ENCODE results near the gene NCBP2L. TPM values are rescaled to one million over a fixed set of nuclear protein-coding genes. Genes with fewer than 3 reads are reported as not detected.

NCBP2L gene
- total RNA-seq, 1 experiment from 2014 or later = 0.20 TPM

GRCh38 chrX:107728371-107729099 is 49.0 kb upstream of the NCBP2L start:
- H3K27ac Mint-ChIP-seq = no peak overlapping the region
- no peaks in the 10 kb centered on the region for H3K27me3 Mint-ChIP-seq (ENCODE audit: low read depth)
- H3K4me1 Mint-ChIP-seq = peaks cover 54% of the 10 kb centered on the region
- no peaks in the 10 kb centered on the region for H3K36me3 Mint-ChIP-seq
- H3K9me3 Mint-ChIP-seq = no peaks in the 10 kb centered on the region
- DNase-seq (ENCODE audit: low spot score) (no peak), ATAC-seq (no peak)
- ChIA-PET POLR2A (interaction anchor here (0.5 to 2.6 kb wide), 3 partner anchors 12 to 55 kb away, joined by 3 to 10 read pairs (median 3); no protein-coding TSS in a partner anchor), CTCF (interaction anchor here (1.1 to 4.2 kb wide), 9 partner anchors 11 to 74 kb away, joined by 4 to 49 read pairs (median 6); partner anchors contain the start of genes NCBP2L and TSC22D3)
- TF ChIP-seq FOXP1 (CRISPR knock-in tag; IDR thresholded peaks at IDR 0.05; ENCODE audit: borderline replicate concordance) = no peak
- no peak for TF ChIP-seq ZNF219 (CRISPR knock-in tag; IDR thresholded peaks at IDR 0.05; ENCODE audit: borderline replicate concordance)
- TF ChIP-seq ZNF532 (CRISPR knock-in tag; IDR thresholded peaks at IDR 0.05; ENCODE audit: borderline replicate concordance) = no peak
- no peak for TF ChIP-seq NR3C1 (CRISPR knock-in tag; conservative IDR thresholded peaks at IDR 0.05; ENCODE audit: low read depth)
- TF ChIP-seq AFF4 (CRISPR knock-in tag; IDR thresholded peaks at IDR 0.05; ENCODE audit: borderline replicate concordance) = no peak
- TF ChIP-seq EMX1 (CRISPR knock-in tag; IDR thresholded peaks at IDR 0.05) = no peak
- TF ChIP-seq ZNF425 (CRISPR knock-in tag; conservative IDR thresholded peaks at IDR 0.05) = no peak
- TF ChIP-seq AR (CRISPR knock-in tag; IDR thresholded peaks at IDR 0.05) = no peak
- no peak for TF ChIP-seq E2F5 (CRISPR knock-in tag; IDR thresholded peaks at IDR 0.05)
- no peak for TF ChIP-seq CBFB (CRISPR knock-in tag; IDR thresholded peaks at IDR 0.05; ENCODE audit: low read depth)
- no peak for TF ChIP-seq ZNF263 (CRISPR knock-in tag; IDR thresholded peaks at IDR 0.05; ENCODE audit: low read depth)
- TF ChIP-seq ZMAT4 (CRISPR knock-in tag; IDR thresholded peaks at IDR 0.05) = no peak
- TF ChIP-seq KAT7 (CRISPR knock-in tag; IDR thresholded peaks at IDR 0.05; ENCODE audit: borderline replicate concordance) = no peak
- TF ChIP-seq ZNF317 (CRISPR knock-in tag; IDR thresholded peaks at IDR 0.05; ENCODE audit: borderline replicate concordance, low read depth) = no peak
- TF ChIP-seq GRHL2 (CRISPR knock-in tag; IDR thresholded peaks at IDR 0.05; ENCODE audit: insufficient replicate concordance, severe bottlenecking) = no peak
- no peak for TF ChIP-seq OVOL2 (CRISPR knock-in tag; IDR thresholded peaks at IDR 0.05; ENCODE audit: borderline replicate concordance)
- no peak for TF ChIP-seq ZNF671 (CRISPR knock-in tag; IDR thresholded peaks at IDR 0.05)
- no peak overlapping the region for H3K4me3 Mint-ChIP-seq
